OCI-LY7 (cell line): ENCODE measurements around the gene JAKMIP3. TPM values are rescaled to one million over a fixed set of nuclear protein-coding genes. Genes with fewer than 3 reads are reported as not detected.

ENCODE experiments used
- BruUV-seq: library from RNA; stranded (reverse); fragments of 400-500 nt; replicated peaks from 2 replicates; lab custom pipeline; 2021; lab: Mats Ljungman, UMichigan
- CTCF ChIA-PET: fragments of 300-600 bp; sonication (Branson Sonifier 250); formaldehyde crosslinking; loops from one replicate; lab custom pipeline; 2022; ENCODE audit warnings: antibody characterized with exemption; ENCODE audit not compliant: unreplicated experiment; lab: Charles Lee
- POLR2A ChIA-PET: fragments of 300-600 bp; sonication (Branson Sonifier 250); formaldehyde crosslinking; loops from one replicate; lab custom pipeline; 2022; ENCODE audit warnings: antibody characterized with exemption; lab: Charles Lee
- DNase-seq: peaks from one replicate; pipeline ENCODE4 v3.0.0-alpha.2; 2015; ENCODE audit warnings: low spot score
- H2AFZ ChIP-seq: fragments of 200-600 bp; sonication (generic), shearing (Covaris generic); 2 replicates; pipeline ENCODE4 v1.6.1; 2014; ENCODE audit warnings: mild to moderate bottlenecking, antibody characterized with exemption, low read length, moderate library complexity
- H3K27ac ChIP-seq: fragments of 200-600 bp; sonication (generic); 2 replicates; pipeline ENCODE4 v1.5.1; 2014; ENCODE audit warnings: mixed run types, low read depth, mild to moderate bottlenecking, moderate library complexity, low read length, inconsistent platforms; ENCODE audit not compliant: poor library complexity, severe bottlenecking
- H3K36me3 ChIP-seq: fragments of 200-600 bp; sonication (generic); 2 replicates; pipeline ENCODE4 v1.6.1; 2014; ENCODE audit warnings: mild to moderate bottlenecking, antibody characterized with exemption, low read length, moderate library complexity, mixed read lengths; ENCODE audit not compliant: insufficient read depth
- H3K4me1 ChIP-seq: fragments of 200-600 bp; sonication (generic); 2 replicates; pipeline ENCODE4 v1.5.1; 2014; ENCODE audit warnings: mild to moderate bottlenecking, low read length; ENCODE audit not compliant: insufficient read depth, poor library complexity, severe bottlenecking
- H3K4me2 ChIP-seq: fragments of 200-600 bp; sonication (generic); 2 replicates; pipeline ENCODE4 v1.6.1; 2014; ENCODE audit warnings: mild to moderate bottlenecking, low read length
- H3K4me3 ChIP-seq: fragments of 200-600 bp; sonication (generic); 2 replicates; pipeline ENCODE4 v1.5.1; 2014; ENCODE audit warnings: mild to moderate bottlenecking, low read depth, low read length; ENCODE audit not compliant: poor library complexity, severe bottlenecking
- H3K79me2 ChIP-seq: fragments of 200-600 bp; sonication (generic); 2 replicates; pipeline ENCODE4 v1.6.1; 2016; ENCODE audit warnings: low read depth, mild to moderate bottlenecking, low read length, moderate library complexity, mixed read lengths; ENCODE audit not compliant: insufficient read depth
- H3K9me2 ChIP-seq: fragments of 200-600 bp; sonication (generic); 2 replicates; pipeline ENCODE4 v1.6.1; 2016; ENCODE audit warnings: mild to moderate bottlenecking, low read length, mixed read lengths; ENCODE audit not compliant: insufficient read depth
- H3K9me3 ChIP-seq: fragments of 200-600 bp; sonication (generic); 2 replicates; pipeline ENCODE4 v1.6.1; 2014; ENCODE audit warnings: mild to moderate bottlenecking, mixed run types, low read length, mixed read lengths
- H4K20me1 ChIP-seq: fragments of 200-600 bp; sonication (generic); 2 replicates; pipeline ENCODE4 v1.6.1; 2014; ENCODE audit warnings: mild to moderate bottlenecking, antibody characterized with exemption, low read length, moderate library complexity, mixed read lengths; ENCODE audit not compliant: insufficient read depth
- CTCF ChIP-seq: fragments of 200-600 bp; sonication (generic); conservative IDR thresholded peaks from 2 replicates; pipeline ENCODE4 v1.5.1; 2014; ENCODE audit warnings: mild to moderate bottlenecking, antibody characterized with exemption, low read length, moderate library complexity, mixed read lengths
- EZH2phosphoT487 ChIP-seq: fragments of 200-600 bp; sonication (generic); IDR thresholded peaks from 2 replicates; pipeline ENCODE4 v1.6.1; 2018; ENCODE audit warnings: low read depth, borderline replicate concordance, mild to moderate bottlenecking, mixed run types, antibody characterized with exemption, low read length, moderate library complexity, mixed read lengths
- intact Hi-C: fragments of 100-400 bp; cut with micrococcal nuclease; formaldehyde crosslinking; loops from one replicate; pipeline ENCODE4 v1.10.0; 2022; ENCODE audit not compliant: unreplicated experiment
- total RNA-seq, 2 experiments: library from RNA; depleted of rRNA in 1 of 2; stranded (reverse); fragments of >200 nt in 1 of 2; shearing (Covaris generic) in 1 of 2; gene quantifications; 2 replicates each; pipeline ENCODE4 v1.2.3, GENCODE V29; 2014 to 2022

The JAKMIP3 gene
- total RNA-seq, 2 experiments from 2014 or later: 0.54 to 0.89 TPM

GRCh38 chr10:132103116-132103910 is 37.6 kb downstream of the JAKMIP3 start:
- H3K9me3 ChIP-seq: no peaks in the 10 kb centered on the region
- no peak overlapping the region for H2AFZ ChIP-seq
- no peaks in the 10 kb centered on the region for H3K79me2 ChIP-seq
- no peak overlapping the region for H3K4me3 ChIP-seq
- no peak overlapping the region for H3K4me2 ChIP-seq
- no peaks in the 10 kb centered on the region for H3K9me2 ChIP-seq
- no TSS peak for BruUV-seq
- no peaks in the 10 kb centered on the region for H3K4me1 ChIP-seq
- no peak overlapping the region for H3K27ac ChIP-seq
- no peak for TF ChIP-seq EZH2phosphoT487
- TF ChIP-seq CTCF: no peak
- H3K36me3 ChIP-seq: no peaks in the 10 kb centered on the region
- no peak for DNase-seq
- CTCF ChIA-PET: no interaction called here
- H4K20me1 ChIP-seq: no peaks in the 10 kb centered on the region
- POLR2A ChIA-PET: no interaction called here
- intact Hi-C loops: no loop called here

GRCh38 chr10:132104062-132104461 is 38.3 kb downstream of the JAKMIP3 start:
- TF ChIP-seq EZH2phosphoT487 (no peak), CTCF (no peak)
- Histone ChIP-seq H3K27ac (no peak overlapping the region), H3K9me3 (no peaks in the 10 kb centered on the region), H4K20me1 (no peaks in the 10 kb centered on the region), H3K36me3 (no peaks in the 10 kb centered on the region), H3K4me1 (no peaks in the 10 kb centered on the region), H3K4me2 (no peak overlapping the region), H3K9me2 (no peaks in the 10 kb centered on the region), H3K4me3 (no peak overlapping the region), H2AFZ (no peak overlapping the region), H3K79me2 (no peaks in the 10 kb centered on the region)
- no TSS peak for BruUV-seq
- ChIA-PET POLR2A (interaction anchor here (1.1 kb wide), 1 partner anchor 8 kb away, joined by 4 read pairs; no protein-coding TSS in a partner anchor), CTCF (no interaction called here)
- DNase-seq: no peak
- intact Hi-C loops: no loop called here
